ENCODE data around the gene PEX3.
"Not testable (repeated sequence)": the region's sequence is repeated elsewhere in the genome, so short reads cannot be mapped to it uniquely, and the experiment has no call there.

The PEX3 gene, protein sequence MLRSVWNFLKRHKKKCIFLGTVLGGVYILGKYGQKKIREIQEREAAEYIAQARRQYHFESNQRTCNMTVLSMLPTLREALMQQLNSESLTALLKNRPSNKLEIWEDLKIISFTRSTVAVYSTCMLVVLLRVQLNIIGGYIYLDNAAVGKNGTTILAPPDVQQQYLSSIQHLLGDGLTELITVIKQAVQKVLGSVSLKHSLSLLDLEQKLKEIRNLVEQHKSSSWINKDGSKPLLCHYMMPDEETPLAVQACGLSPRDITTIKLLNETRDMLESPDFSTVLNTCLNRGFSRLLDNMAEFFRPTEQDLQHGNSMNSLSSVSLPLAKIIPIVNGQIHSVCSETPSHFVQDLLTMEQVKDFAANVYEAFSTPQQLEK
- 3.8 to 16.4 (median 9.9) reads per million in 18 experiments for total RNA-seq

DNA sequence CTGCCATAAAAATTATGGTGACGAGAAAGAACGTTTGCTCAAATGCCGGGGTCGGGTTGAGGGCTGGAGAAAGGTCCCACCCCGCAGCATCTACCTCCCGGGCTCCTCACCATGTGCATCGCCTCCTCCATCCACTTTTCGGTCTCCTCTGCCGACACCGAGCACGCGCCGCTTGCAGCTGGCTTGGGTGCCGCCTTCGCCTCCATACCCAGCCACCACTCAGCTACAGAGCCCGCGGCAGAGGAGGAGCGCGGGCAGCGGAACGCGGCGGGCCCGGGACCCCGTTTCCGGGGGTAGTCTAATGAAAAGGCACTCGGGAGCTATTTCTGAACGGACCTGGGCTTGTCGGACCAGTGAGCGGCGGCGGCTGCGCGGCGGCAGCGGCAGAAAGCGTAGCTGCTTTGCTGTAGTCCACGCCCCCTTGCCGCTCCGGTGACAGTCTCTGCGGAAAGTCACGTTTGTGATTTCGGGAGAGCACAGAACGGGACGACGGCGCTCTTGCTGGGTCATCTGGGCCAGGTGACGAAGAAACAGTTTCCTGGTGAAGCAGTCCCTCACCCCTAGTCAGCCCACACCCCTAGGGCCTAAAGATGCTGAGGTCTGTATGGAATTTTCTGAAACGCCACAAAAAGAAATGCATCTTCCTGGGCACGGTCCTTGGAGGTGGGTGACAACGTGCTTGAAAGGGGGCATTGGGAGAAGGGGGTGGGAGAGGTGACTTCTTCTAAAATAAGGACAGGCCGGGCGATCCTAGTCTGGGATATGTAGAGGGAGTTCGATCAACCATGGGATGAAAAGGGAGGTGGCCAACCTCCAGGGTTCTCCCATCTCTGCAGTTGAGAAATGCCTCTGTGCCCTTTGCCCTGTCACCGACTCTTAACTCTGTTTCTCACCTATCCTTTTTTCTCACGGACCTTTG lies at the start of gene PEX3, which contains the start of gene ADAT2:
Gene PEX3, plus strand, starts transcription at position 353 of the 919 bp plus-strand sequence. Its CDS starts 238 bp downstream, at position 591.
Gene ADAT2, minus strand, starts transcription at position 243 of the 919 bp plus-strand sequence. Its CDS starts 37 bp downstream, at position 206.
- peak; percentile 96 for DNase-seq

DNA sequence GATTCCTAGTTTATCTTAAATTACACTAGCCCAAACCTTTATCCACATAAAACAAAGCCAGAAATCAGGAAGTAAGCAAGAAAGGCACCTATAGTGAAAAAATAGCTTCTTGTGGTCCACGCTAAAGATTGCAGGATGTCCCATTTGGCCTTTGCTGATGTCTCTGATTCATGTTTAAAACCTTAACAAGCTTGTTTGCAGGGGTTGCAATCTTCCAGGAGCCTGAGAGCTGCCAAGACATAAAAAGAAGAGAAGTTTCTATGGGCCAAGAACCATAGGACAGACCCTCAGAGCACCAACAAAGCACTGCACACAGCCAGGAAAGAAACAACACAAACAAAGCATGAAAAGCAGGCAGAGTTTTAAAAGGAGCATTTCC lies 49.5 kb upstream of the PEX3 start:
- DNase-seq: no peak

DNA sequence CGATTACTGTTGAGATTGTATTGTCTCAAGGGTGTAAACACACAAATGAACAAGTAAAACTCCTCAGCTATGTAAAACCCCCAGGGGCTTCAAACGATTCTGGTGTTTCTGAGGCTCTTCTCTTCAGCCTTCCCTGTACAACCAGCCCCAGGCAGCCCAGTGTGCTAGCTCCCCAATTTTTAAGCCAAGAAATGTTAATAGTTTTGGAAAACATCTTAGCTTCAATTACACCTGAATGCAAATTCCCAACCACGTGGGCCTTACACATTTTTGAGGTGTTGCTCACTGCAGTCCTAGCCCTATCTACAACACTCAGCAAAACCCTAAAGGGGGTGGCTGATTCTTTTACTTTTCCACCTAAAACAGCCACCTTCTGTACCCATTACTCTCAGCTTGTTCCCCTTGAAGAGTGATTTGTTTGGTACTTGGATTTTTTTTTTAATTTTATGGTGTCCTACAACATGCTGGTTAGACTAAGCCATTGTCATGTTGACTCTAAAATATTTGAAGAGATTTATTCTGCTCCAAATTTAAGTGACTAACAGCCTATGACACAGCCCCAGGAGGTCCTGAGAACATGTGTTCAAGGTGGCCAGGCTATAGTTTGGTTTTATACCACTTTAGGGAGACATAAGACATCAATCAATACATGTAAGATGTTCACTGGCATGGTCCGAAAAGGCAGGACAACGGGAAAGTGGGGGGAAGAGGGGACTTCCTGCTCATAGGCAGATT lies 48.8 kb upstream of the PEX3 start:
- no peak for DNase-seq

DNA sequence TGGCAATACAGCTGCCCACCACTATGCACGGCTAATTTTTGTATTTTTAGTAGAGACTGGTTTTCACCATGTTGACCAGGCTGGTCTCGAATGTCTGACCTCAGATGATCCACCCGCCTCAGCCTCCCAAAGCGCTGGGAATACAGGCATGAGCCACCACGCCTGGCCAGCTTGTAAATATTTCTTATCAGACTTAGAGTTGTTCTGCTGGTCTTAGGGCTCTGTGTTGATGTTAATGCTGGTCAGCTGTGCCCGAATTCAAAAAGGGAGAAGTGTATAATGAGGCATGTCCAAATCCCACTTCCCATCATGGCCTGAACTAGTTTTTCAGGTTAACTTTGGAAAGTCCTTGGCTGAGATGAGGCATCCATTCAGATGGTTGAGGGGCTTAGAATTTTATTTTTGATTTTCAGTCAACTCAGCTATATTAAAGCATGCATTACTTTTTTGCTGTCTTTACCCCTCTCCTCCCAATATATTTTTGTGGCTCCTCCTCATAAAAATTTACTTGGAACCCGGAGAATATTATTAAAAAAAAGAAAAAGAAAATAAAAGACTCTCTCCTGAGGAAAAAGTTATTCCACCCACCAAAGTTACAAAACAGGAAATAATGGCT lies 47.8 kb upstream of the PEX3 start:
- DNase-seq: no peak

DNA sequence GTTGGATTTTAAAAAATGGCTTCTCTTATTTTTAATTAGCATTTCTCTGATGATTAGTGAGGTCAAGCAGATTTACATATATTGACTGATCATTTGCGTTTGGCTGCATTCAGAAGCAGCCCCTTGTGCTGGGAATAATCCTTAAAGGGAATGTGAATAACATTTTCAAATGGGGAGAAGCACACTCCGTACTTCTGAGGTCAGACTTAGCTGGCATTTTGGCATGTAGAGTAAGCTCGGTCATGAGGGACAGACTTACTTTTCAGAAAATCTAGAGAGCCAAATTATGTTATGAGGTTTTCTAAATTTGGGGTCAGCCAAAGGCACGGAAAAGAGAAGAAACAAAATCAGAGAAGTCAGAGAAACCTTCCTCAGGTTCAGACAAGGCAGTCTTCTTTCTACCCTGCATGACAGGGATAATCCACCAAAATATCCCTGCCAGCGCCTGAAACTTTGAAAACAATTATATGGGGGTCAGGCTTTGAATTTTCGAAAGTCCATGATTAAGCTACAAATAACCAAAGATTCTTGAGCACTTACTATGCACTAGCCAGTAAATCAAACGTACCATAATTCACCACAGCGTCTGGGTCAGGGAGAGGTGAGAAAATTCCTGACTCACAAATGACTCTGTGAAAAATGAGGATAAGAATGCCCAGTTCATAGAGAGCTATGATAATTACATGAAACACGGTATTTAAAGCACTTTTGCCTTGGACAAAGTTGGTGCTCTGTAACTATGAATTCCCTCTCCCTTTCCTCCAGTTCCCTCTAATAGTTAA lies 45.0 kb upstream of the PEX3 start:
- DNase-seq: no peak

DNA sequence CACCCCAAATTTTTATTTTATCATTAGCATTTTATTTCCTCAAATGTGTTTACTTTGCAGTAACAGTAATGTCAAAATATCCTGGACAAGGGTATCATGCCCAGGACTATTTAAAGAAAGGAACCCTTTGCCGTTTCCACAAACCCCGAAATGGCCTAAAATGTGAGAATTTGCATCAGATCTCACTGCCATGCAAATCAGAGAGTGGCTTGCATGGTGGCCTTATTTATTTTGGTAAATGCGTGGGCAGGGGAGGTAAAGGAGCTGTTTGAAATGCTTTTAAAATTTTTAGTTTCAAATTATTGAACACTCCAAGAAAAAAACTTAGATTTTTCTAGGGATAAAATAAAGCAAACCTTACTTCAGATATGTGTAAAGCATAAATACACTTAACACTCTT lies 43.9 kb upstream of the PEX3 start:
- DNase-seq: no peak

DNA sequence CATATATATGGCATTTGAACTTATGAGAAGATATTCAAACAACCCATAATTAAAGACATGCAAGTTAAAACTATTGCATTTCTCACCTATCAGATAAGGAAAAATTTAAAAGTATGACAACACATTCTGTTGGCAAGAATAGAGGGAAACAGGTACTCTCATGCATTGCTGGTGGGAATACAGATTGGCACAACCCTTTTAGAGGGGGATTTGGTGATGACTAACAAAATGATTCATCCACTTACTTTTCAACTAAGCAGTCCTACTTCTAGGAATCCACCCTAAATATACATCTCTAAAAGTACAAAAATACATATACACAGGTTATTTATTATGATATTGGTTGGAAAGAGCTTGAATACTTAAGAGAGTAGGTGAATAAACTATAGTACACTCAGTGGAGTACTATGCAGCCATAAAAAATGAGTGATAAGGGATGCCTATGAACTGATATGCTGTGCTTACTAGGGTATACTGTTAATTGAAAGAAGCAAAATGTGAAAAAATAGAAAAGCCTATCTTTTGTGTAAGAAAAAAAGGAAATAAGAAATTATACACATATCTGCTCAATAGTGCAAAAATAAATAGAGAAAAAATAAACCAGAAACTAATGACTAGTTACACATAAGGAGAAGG lies 42.3 kb upstream of the PEX3 start:
- no peak for DNase-seq

DNA sequence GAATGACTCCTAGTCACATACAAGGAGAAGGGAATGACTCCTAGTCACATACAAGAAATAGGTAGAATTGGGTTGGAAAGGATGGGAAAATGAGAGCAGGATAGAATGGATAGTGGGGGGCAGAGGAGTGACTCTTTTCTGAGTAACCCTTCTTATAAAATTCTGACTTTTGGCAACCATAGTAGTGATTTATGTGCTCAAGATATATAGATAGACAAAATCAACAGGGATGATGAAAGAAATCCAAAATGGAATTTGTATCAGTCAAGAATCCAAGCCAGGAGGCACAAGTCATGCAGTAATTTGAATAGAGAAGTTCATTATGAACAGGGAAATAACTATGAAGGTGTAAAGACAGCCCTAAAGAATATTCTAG lies 41.8 kb upstream of the PEX3 start:
- no peak for DNase-seq

DNA sequence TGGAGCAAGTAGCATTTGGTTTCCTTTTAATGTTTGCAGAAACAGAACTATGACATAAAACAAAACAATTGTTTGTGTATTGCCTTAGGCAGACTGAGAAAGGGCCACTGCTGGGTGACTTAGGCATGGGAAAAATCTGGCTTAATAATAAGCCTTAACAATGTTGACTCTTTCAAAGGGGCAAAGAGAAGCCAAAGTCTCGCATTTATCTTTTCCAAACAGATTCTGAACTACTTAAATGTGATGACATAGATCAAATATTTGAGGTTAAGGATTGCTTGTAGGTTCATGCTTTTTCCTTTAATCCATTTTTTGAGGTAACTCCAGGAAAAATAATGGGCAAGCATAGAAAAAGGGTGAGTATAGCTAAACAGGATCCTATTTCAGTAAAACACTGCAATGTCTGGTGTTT lies 39.7 kb upstream of the PEX3 start:
- no peak for DNase-seq

DNA sequence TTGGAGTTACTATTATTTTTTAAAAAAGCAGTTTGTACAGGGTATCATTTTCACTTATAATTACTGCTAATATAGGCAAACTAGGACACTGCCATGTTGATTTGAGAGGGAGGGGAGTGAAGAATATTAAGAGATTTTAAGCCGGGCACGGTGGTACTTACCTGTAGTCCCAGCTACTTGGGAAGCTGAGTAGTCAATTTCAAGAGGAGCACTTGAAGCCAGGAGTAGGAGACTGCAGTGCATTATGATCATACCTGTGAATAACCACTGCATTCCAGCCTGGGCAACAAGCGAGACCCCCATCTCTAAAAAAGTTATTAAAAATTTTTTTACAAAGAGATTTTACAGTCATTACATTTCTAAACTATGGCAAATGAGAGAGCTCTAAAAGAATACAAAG lies 35.8 kb upstream of the PEX3 start:
- DNase-seq: no peak

DNA sequence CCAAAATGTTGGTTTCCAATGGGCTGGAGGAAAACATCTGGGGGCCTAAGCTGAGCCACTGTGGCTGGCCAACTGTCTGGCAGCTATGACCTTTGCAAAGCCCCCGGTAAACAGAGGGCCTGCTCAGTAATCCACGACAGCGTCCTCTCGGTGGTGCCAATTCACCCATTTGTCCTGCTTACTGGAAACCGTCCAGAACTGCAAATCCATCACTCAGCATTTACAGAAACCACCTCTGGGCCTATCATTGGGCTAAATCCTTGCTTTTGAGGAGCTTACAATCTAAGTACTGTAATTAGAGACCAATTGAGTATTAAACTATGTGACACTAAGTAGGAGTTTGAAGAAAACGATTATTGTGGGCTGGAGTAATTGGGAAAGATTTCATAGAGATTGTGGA lies 31.1 kb upstream of the PEX3 start:
- DNase-seq: no peak

DNA sequence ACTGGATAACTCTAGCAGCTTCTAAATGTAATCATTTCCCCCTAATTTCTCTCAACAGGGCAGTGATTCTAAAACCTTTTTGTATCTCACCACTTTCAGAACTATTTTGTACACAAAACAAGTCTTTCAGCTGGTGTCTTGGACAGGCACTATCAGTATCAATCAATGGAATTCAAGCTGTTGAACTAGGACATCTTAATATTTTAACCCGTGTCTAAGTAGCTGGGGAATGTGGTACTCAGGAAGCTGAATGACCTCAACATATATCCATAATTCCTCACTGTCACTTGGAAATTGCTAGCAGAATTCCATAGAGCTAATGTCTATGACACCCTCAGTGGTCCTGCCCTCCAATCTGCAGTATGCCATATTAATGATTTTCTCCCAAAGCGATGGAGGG lies 24.6 kb upstream of the PEX3 start:
- no peak for DNase-seq

DNA sequence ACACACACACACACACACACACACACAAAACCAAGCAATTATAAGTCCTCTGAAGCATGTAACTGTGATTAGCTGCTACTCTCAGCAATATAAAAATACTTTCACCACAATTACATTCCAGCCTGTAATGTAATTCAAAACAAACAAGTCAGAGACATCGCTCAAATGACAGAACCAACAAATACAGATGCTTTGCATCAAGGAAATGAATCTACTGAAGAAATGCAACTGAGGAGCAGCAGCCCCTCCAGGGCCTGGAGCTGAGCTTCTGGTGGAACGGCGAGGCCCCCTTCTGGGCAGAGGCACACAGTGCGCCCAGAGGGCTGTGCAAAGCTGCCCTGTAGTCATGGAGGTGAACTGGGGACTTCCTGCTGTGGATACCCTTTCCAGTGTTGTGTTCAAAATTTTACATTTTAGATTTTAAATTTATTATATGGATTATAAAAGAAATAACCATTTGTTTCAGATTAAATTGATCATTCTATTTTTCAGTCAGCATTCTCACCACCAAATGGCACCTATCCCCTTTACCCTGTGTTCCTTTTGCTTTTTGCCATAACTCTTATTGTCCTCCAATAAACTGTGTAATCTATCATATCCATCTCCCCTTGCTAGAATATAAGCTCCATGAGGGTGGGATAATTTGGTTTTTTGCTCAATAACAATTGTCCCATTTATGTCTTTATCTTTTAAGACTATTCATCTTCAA lies 23.3 kb upstream of the PEX3 start:
- DNase-seq: peak; percentile 56 to 64

DNA sequence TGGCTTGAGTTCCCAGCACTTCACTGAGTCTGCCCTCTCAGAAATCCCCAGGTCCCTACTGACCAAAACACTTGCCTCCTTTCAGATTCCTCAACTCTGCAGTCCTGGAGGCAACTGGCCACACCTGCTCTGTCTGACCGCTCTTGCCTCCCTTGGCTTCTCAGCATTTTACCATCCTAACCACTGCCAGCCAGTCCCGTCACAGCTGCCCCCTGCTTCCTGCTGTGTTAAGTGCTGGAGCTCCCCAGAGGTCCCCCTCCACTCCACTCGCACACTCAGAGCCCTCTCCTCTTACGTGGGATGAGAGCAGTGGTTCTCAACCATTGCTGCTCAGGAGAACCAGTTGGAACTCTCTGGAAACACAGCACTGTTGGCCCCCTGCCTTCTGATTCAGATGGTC lies 20.6 kb upstream of the PEX3 start:
- no peak for DNase-seq

DNA sequence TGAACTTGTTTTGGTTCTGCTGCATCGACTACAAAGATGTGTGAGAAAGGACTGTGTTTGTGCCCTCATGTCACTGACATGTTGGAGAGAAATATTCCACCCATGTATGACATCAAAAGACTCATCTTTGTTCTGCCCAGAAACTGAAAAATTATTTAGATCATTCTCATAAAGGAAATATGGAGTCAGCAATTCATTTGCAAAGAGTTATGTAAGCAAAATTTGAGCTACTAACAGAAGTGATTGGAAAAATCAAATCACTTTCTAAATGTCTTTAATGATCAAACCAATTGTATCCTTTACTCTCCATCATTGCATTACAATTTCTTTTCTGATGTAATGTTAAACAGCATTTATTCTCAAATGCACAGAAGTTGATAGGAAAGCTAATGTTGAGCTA lies 19.4 kb upstream of the PEX3 start:
- no peak for DNase-seq

DNA sequence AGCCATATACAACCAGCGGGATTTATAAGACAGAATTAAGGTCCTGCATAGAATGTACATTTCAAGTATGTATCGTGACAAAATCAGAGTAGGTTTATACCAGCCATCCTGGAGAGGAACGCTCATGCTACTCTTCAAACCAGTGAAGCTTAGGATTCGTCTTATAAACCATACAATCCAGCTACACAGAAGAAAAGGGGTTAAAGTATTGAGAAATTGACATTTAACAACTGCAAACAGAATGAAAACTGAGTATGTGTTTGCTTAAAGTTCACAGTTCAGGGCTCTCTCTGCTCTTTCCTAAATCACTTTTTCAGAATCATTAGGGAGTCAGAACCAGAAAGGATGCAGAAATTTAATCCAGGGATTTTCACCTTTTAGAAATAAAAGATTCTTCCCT lies 18.0 kb upstream of the PEX3 start:
- DNase-seq: no peak

DNA sequence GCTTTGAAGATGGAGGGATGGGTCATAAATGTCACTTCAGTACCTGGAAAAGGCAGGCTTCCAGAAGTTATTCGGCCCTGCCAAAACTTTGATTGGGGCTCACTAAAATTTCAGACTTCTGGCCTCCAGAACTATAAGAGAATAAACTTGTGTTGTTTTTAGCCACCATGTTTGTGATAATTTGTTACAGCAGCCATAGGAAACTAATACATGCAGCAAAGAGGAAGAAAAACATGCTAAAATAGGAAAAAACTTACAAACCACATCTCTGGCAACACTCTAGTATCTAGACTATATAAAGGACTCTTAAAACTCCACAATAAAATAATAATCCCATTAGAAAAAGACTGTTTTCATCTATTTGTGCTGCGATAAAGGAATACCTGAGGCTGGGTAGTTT lies 9.6 kb upstream of the PEX3 start:
- DNase-seq: no peak

DNA sequence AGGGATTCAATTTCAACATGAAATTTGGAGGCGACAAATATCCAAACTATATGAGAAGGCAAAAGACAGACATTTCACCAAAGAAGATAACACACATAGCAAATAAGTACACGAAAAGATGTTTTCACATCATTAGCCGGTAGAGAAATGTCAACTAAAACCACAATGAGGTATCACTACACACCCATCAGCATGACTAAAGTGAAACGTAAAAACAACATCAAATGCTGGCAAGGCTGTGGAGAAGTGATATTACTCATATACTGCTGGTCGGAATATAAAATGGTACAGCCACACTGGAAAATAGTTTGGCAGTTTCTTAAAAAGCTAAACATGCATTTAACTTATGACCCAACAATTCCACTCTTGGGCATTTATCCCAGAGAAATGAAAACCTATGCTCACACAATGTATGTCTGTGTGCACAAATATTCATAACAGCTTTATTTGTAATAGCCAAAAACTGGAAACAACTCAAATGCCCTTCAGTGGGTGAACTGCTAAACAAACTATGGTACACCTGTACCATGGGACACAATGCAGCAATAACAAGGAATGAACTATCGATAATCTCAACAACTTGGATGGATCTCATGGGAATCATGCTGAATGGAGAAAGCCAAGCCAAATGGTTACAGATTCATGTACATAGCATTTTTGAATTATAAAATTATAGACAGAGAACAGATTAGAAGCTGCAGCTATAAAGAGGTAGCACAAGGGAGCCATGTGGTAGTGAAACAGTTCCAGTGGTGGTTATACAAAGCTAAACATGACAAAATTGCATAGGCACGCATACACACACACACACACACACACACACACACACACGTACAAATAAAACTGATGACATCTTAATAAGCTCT lies 8.7 kb upstream of the PEX3 start:
- DNase-seq: no peak

DNA sequence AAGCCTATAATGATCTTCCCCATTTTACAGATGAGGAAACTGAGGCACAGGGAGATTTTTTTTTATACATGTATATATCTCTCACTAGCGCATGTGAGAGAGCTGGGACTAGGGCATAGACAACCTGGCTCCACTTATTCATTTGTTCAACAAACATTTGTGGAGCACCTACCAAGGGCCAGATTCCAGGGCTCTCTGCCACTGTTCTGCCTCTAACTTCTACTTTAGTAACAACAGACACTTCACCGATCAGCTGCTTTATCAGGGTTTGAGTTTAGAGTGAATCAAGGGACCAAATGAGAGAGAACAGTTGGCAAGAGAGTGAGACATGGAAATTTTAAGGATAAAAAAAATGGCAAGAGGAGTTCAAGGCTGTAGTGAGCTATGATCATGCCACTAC lies 7.5 kb upstream of the PEX3 start:
- no peak for DNase-seq

DNA sequence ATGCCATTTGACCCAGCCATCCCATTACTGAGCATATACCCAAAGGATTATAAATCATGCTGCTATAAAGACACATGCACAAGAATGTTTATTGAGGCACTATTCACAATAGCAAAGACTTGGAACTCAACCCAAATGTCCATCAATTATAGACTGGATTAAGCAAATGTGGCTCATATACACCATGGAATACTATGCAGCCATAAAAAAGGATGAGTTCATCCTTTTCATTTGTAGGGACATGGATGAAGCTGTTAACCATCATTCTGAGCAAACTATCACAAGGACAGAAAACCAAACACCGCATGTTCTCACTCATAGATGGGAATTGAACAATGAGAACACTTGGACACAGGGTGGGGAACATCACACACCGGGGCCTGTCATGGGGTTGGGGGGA lies 2.7 kb upstream of the PEX3 start:
- not testable (repeated sequence) for DNase-seq
